HL-60 (cell line): Measurements from ENCODE around the gene SUPT3H.

Experiments used
- CTCF ChIP-seq: IDR thresholded peaks from one replicate; pipeline ENCODE4 v1.5.1; 2011; ENCODE audit warnings: low read length, control low read depth, inconsistent platforms; ENCODE audit not compliant: insufficient read depth
- REST ChIP-seq: IDR thresholded peaks from 2 replicates; pipeline ENCODE4 v1.6.1; 2012; ENCODE audit warnings: low read depth; ENCODE audit not compliant: insufficient replicate concordance

GRCh38 chr6:44914141-44914540, 463.6 kb downstream of the SUPT3H start:
- TF ChIP-seq CTCF, result no peak
- TF ChIP-seq REST, result no peak
